Breast epithelium (tissue), 4 donors: ENCODE measurements around the gene PDK1. TPM values are rescaled to one million over a fixed set of nuclear protein-coding genes. Genes with fewer than 3 reads are reported as not detected.

Source experiments
- DNase-seq, 2 donors: peaks; one replicate each; pipeline ENCODE4 v3.0.0-alpha.2; 2019; ENCODE audit warnings: low spot score in 2 of 2
- H3K27ac ChIP-seq, 2 donors: fragments of 200-600 bp; sonication (generic) in 1 of 2; one replicate each; pipeline ENCODE4 v1.5.1; 2016 to 2019; ENCODE audit warnings: mild to moderate bottlenecking in 1 of 2
- H3K27me3 ChIP-seq, 2 donors: fragments of 200-600 bp; sonication (generic) in 1 of 2; one replicate each; pipeline versions ENCODE4 v1.5.1 to v1.6.0; 2017 to 2019; ENCODE audit warnings: control low read depth in 1 of 2, mild to moderate bottlenecking in 1 of 2
- H3K36me3 ChIP-seq: fragments of 200-600 bp; one replicate; pipeline ENCODE4 v1.5.1; 2019
- H3K4me1 ChIP-seq, 2 donors: fragments of 200-600 bp; sonication (generic); one replicate each; pipeline ENCODE4 v1.5.1; 2016 to 2019; ENCODE audit warnings: control low read depth in 1 of 2
- H3K4me3 ChIP-seq, 3 donors: fragments of 200-600 bp; sonication (generic); 1 replicate in 2 of 3; 2 replicates in 1 of 3; pipeline ENCODE4 v1.5.1; 2016 to 2019; ENCODE audit warnings: mild to moderate bottlenecking in 3 of 3, moderate library complexity in 2 of 3
- H3K9me3 ChIP-seq, 2 donors: fragments of 200-600 bp; sonication (generic) in 1 of 2; one replicate each; pipeline ENCODE4 v1.5.1; 2016 to 2019; ENCODE audit warnings: control low read depth in 1 of 2
- CTCF ChIP-seq, 3 donors: fragments of 450-650 bp; IDR thresholded peaks; one replicate each; pipeline ENCODE4 v1.5.1; 2016 to 2017; ENCODE audit warnings: antibody characterized with exemption in 3 of 3, mild to moderate bottlenecking in 3 of 3, moderate library complexity in 3 of 3
- POLR2A ChIP-seq: fragments of 450-650 bp; IDR thresholded peaks from one replicate; pipeline ENCODE4 v1.6.1; 2016; ENCODE audit warnings: antibody characterized with exemption, mild to moderate bottlenecking, moderate library complexity
- POLR2AphosphoS5 ChIP-seq, 3 donors: sonication (generic); formaldehyde crosslinking; IDR thresholded peaks; one replicate each; pipeline ENCODE4 v1.6.1; 2017; ENCODE audit warnings: antibody characterized with exemption in 3 of 3
- intact Hi-C: fragments of 100-400 bp; cut with DNase I; formaldehyde crosslinking; loops from one replicate; pipeline ENCODE4 v1.15.1; 2023; ENCODE audit warnings: low total_unique reads
- total RNA-seq, 3 donors: library from RNA; depleted of rRNA; stranded (reverse); fragments of >200 nt; gene quantifications; one replicate each; pipeline ENCODE4 v1.1.0, GENCODE V29; 2016

PDK1 gene
- total RNA-seq, 3 donors from 2014 or later = 19.0 to 20.0 (median 19.0) TPM

GRCh38 chr2:172554352-172555271 is 1.3 kb upstream of the PDK1 start:
- TF ChIP-seq POLR2A (no peak), POLR2AphosphoS5 (IDR thresholded peaks at IDR 0.05) (no peak), CTCF (IDR thresholded peaks at IDR 0.05) (no peak)
- peak overlapping the region; percentile 86 to 94 (median 91) for H3K4me3 ChIP-seq
- no peaks in the 10 kb centered on the region for H3K9me3 ChIP-seq
- no peaks in the 10 kb centered on the region for H3K36me3 ChIP-seq
- H3K27ac ChIP-seq = peak overlapping the region in 1 of 2 donors; percentile 86
- no peak for DNase-seq
- intact Hi-C loops = no loop called here
- no peaks in the 10 kb centered on the region for H3K27me3 ChIP-seq
- peaks cover 0 to 5% of the 10 kb centered on the region in 2 donors for H3K4me1 ChIP-seq

GRCh38 chr2:172555272-172555521 is 693 bp upstream of the PDK1 start:
- intact Hi-C loops = no loop called here
- no peak for TF ChIP-seq POLR2A
- no peak for TF ChIP-seq CTCF (IDR thresholded peaks at IDR 0.05)
- no peak for TF ChIP-seq POLR2AphosphoS5 (IDR thresholded peaks at IDR 0.05)
- H3K4me1 ChIP-seq = peaks cover 0 to 5% of the 10 kb centered on the region in 2 donors
- H3K4me3 ChIP-seq = peak overlapping the region; percentile 86 to 94 (median 91)
- no peaks in the 10 kb centered on the region for H3K36me3 ChIP-seq
- H3K27ac ChIP-seq = peak overlapping the region; percentile 86 to 93
- DNase-seq = no peak
- H3K9me3 ChIP-seq = no peaks in the 10 kb centered on the region
- H3K27me3 ChIP-seq = no peaks in the 10 kb centered on the region

- intact Hi-C loops = no loop called here
- Histone ChIP-seq H3K27ac (peak overlapping the region; percentile 86 to 93), H3K9me3 (no peaks in the 10 kb centered on the region), H3K4me3 (peak overlapping the region; percentile 86 to 94 (median 91)), H3K4me1 (peaks cover 0 to 5% of the 10 kb centered on the region in 2 donors), H3K36me3 (no peaks in the 10 kb centered on the region), H3K27me3 (no peaks in the 10 kb centered on the region)
- TF ChIP-seq CTCF (IDR thresholded peaks at IDR 0.05) (no peak), POLR2A (no peak), POLR2AphosphoS5 (IDR thresholded peaks at IDR 0.05) (no peak)
- peak in 1 of 2 donors; percentile 35 for DNase-seq
Measured at GRCh38 chr2:172556284-172557033, 569 bp downstream of the PDK1 start.

- no peaks in the 10 kb centered on the region for H3K27me3 ChIP-seq
- no peaks in the 10 kb centered on the region for H3K36me3 ChIP-seq
- H3K4me3 ChIP-seq = no peak overlapping the region
- H3K9me3 ChIP-seq = no peaks in the 10 kb centered on the region
- no peak overlapping the region for H3K27ac ChIP-seq
- peaks cover 0 to 5% of the 10 kb centered on the region in 2 donors for H3K4me1 ChIP-seq
- intact Hi-C loops = no loop called here
- TF ChIP-seq CTCF (IDR thresholded peaks at IDR 0.05) (no peak), POLR2A (no peak), POLR2AphosphoS5 (IDR thresholded peaks at IDR 0.05) (no peak)
- DNase-seq = no peak
Measured at GRCh38 chr2:172558372-172558771, 2.5 kb downstream of the PDK1 start.

- TF ChIP-seq POLR2A (no peak), CTCF (IDR thresholded peaks at IDR 0.05) (no peak), POLR2AphosphoS5 (IDR thresholded peaks at IDR 0.05) (no peak)
- intact Hi-C loops = no loop called here
Measured at GRCh38 chr2:172560721-172561120, 4.8 kb downstream of the PDK1 start.

More at GRCh38 chr2:172560721-172561120, 4.8 kb downstream of the PDK1 start:
- no peaks in the 10 kb centered on the region for H3K36me3 ChIP-seq
- H3K27me3 ChIP-seq = no peaks in the 10 kb centered on the region
- H3K27ac ChIP-seq = no peak overlapping the region
- H3K9me3 ChIP-seq = no peaks in the 10 kb centered on the region
- DNase-seq = no peak
- no peak overlapping the region for H3K4me3 ChIP-seq
- H3K4me1 ChIP-seq = peaks cover 0 to 5% of the 10 kb centered on the region in 2 donors
